Activated CD8-positive, alpha-beta T cell treated with anti-CD3 and anti-CD28 coated beads, Interleukin-2, amount 10 ng/mL, durations not matched to agents 7 days and 5 days (primary cell): Measurements from ENCODE around the gene GALNS. TPM values are rescaled to one million over a fixed set of nuclear protein-coding genes. Genes with fewer than 3 reads are reported as not detected.

Experiments
- ATAC-seq: fragments of 150-1000 bp; cut with Tn5 transposase; one replicate; pipeline ENCODE4 v1.10.0; 2021; ENCODE audit warnings: moderate library complexity
- CTCF ChIA-PET: fragments of 350-600 bp; sonication (Branson Sonifier 250); formaldehyde crosslinking; loops from one replicate; lab custom pipeline; 2021; ENCODE audit warnings: antibody characterized with exemption; lab: Charles Lee
- POLR2A ChIA-PET: fragments of 350-600 bp; sonication (Branson Sonifier 250); formaldehyde crosslinking; loops from one replicate; lab custom pipeline; 2021; ENCODE audit warnings: antibody characterized with exemption; lab: Charles Lee
- DNase-seq: peaks from one replicate; pipeline ENCODE4 v3.0.0-alpha.2; 2020
- H3K27ac Mint-ChIP-seq: one replicate; pipeline ENCODE4 v1.8.0; 2021; ENCODE audit warnings: mild to moderate bottlenecking, mixed read lengths
- H3K27me3 Mint-ChIP-seq: one replicate; pipeline ENCODE4 v1.8.0; 2021; ENCODE audit warnings: low read depth, mixed read lengths
- H3K36me3 Mint-ChIP-seq: one replicate; pipeline ENCODE4 v1.8.0; 2021; ENCODE audit warnings: low read depth, mixed read lengths
- H3K4me1 Mint-ChIP-seq: one replicate; pipeline ENCODE4 v1.8.0; 2021; ENCODE audit warnings: low read depth, mixed read lengths
- H3K4me3 Mint-ChIP-seq: one replicate; pipeline ENCODE4 v1.8.0; 2021; ENCODE audit warnings: mild to moderate bottlenecking, mixed read lengths
- H3K9me3 Mint-ChIP-seq: one replicate; pipeline ENCODE4 v1.8.0; 2022; ENCODE audit warnings: mixed read lengths; ENCODE audit not compliant: insufficient read depth
- total RNA-seq, 2 experiments: library from RNA; stranded (reverse); gene quantifications; one replicate each; pipeline ENCODE4 v1.2.3, GENCODE V29; 2021

Gene GALNS
- total RNA-seq, 2 experiments from 2014 or later = 31.1 to 33.3 TPM

- no peak for ATAC-seq
- Mint-ChIP-seq H3K27ac (peak overlapping the region; percentile 92), H3K9me3 (no peaks in the 10 kb centered on the region), H3K27me3 (no peaks in the 10 kb centered on the region), H3K36me3 (peaks cover 18% of the 10 kb centered on the region), H3K4me1 (peaks cover 56% of the 10 kb centered on the region), H3K4me3 (peak overlapping the region; percentile 87)
- CTCF ChIA-PET = interaction anchor here (0.9 to 3.2 kb wide), 9 partner anchors 14 to 436 kb away, joined by 3 to 14 read pairs (median 6); partner anchors contain the start of genes APRT and CDT1
- POLR2A ChIA-PET = interaction anchor here (1.1 to 2.8 kb wide), 6 partner anchors 19 to 461 kb away, joined by 4 to 13 read pairs (median 6); partner anchors contain the start of genes CDT1, GALNS and TRAPPC2L
- DNase-seq = no peak
Observed at GRCh38 chr16:88780142-88781062, 76.3 kb downstream of the GALNS start.

DNA sequence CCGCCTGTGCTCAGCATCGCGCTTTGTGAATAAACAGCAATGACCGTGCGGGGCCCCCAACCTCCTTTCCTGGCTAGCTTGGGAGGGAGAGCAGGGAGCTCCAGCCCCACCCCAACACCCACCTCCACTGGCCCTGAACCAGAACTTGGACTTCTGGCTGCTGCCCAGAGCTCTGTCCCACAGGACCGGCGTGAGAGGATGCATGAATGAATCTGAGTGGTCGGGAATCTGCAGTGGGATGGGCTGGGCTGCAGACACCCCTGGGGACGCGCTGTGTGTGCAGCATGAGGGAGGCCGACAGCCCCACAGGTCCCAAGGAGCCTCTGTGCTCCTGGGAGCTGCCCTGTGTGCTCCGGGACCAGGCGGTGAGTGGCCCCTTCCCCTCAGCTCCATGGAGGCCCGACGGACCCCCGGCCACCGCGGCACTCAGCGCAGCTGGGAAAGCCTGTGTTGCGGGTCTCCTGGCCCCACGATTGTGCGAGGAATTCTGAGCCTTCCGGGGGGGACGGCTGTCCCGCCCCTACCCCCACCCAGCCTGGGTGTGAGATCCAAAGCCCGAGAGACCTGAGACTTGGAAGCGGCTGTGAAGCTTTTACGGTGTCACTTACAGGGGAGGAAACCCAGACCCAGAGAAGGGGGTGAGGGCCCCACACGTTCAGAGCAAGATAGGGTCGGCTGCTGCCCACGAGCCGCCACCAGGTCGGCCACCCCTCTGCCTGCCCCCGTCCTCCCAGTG lies 77.2 kb downstream of the GALNS start:
- H3K27me3 Mint-ChIP-seq = no peaks in the 10 kb centered on the region
- ChIA-PET CTCF (interaction anchor here (1.0 to 3.0 kb wide), 3 partner anchors 13 to 36 kb away, joined by 4 to 13 read pairs (median 7); no protein-coding TSS in a partner anchor), POLR2A (interaction anchor here (0.9 to 2.8 kb wide), 3 partner anchors 15 to 78 kb away, joined by 3 to 12 read pairs (median 7); partner anchors contain the start of genes CDT1, GALNS and TRAPPC2L)
- peaks cover 56% of the 10 kb centered on the region for H3K4me1 Mint-ChIP-seq
- ATAC-seq = no peak
- peak overlapping the region; percentile 92 for H3K27ac Mint-ChIP-seq
- H3K36me3 Mint-ChIP-seq = peaks cover 18% of the 10 kb centered on the region
- no peaks in the 10 kb centered on the region for H3K9me3 Mint-ChIP-seq
- H3K4me3 Mint-ChIP-seq = peak overlapping the region; percentile 87
- DNase-seq = no peak

DNA sequence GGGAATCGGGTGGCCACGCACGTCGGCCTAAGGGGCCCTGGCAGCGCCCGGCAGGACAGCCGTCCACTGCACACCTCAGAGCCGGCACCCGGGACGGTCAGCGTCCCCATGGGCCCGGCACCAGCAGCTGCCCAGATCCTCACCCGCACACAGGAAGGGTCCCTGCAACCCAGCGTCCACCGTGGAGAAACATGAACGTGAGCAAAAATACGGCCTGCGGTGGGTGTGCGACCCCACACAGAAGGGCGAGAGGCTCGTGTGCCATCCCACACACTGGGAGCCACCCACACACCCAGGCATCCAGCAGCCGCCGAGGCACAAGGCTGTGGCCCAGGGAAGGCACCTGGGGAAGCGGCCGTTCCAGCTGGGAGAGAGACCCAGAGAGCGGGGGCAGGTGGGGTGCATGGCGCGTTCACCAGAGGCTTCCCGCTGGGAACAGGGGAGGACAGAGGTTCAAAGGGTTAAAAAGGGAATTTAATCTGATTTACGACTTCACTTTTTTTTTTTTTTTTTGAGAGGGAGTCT lies 78.1 kb downstream of the GALNS start:
- ATAC-seq (no peak), DNase-seq (no peak)
- Mint-ChIP-seq H3K4me1 (peaks cover 55% of the 10 kb centered on the region), H3K27me3 (no peaks in the 10 kb centered on the region), H3K4me3 (no peak overlapping the region), H3K27ac (peak overlapping the region; percentile 44), H3K9me3 (no peaks in the 10 kb centered on the region), H3K36me3 (peaks cover 15% of the 10 kb centered on the region)
- POLR2A ChIA-PET = interaction anchor here (0.9 kb wide), 1 partner anchor 16 kb away, joined by 3 read pairs; no protein-coding TSS in a partner anchor
- CTCF ChIA-PET = no interaction called here

- peaks cover 13% of the 10 kb centered on the region for H3K36me3 Mint-ChIP-seq
Observed at GRCh38 chr16:88778271-88778525, 78.5 kb downstream of the GALNS start.

DNA sequence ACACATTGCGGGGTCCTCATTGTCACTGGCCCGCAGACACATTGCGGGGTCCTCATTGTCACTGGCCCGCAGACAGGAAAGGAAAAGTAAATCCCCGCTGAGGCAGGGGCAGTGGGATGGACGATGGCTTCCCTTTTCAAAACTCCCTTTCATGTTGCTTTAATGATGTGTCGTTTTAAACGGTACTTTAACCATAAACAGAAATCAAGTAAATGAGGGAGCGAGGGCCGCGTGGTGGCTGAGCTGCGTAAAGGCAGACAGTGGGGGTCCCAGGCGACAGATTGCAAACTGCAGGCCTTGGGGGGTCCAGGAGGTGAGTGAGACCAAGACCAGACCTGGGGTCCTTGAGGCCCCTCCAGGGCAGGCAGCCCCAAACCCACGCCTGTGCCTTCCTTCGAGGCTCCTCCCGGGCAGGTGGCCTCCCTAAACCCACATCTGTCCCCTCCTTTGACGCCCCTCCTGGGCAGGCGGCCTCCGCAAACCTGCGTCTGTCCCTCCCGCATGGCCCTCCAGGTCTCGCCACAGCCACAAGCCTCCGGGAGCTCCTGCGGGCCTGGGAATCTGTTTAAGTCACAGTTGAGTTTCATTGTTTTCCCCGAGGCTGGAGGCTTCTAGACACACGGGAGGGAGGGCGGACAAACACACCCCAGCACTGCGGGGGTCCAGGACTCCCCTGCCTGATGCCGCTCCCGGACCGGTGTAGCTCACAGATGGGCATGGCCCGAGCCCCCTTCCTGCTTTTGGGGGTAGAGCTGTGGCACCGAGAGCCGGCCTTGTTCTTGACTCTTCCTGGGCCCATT lies 79.1 kb downstream of the GALNS start:
- H3K36me3 Mint-ChIP-seq = peaks cover 8% of the 10 kb centered on the region
- DNase-seq (no peak), ATAC-seq (no peak)
- H3K4me3 Mint-ChIP-seq = no peak overlapping the region
- H3K27ac Mint-ChIP-seq = peak overlapping the region; percentile 20
- no peaks in the 10 kb centered on the region for H3K9me3 Mint-ChIP-seq
- ChIA-PET CTCF (interaction anchor here (1.4 kb wide), 1 partner anchor 17 kb away, joined by 3 read pairs; no protein-coding TSS in a partner anchor), POLR2A (interaction anchor here (0.6 kb wide), 1 partner anchor 21 kb away, joined by 3 read pairs; no protein-coding TSS in a partner anchor)
- no peaks in the 10 kb centered on the region for H3K27me3 Mint-ChIP-seq
- H3K4me1 Mint-ChIP-seq = peaks cover 46% of the 10 kb centered on the region

More at GRCh38 chr16:88778271-88778525, 78.5 kb downstream of the GALNS start:
- ATAC-seq (no peak), DNase-seq (no peak)
- POLR2A ChIA-PET = interaction anchor here (0.6 kb wide), 1 partner anchor 21 kb away, joined by 3 read pairs; no protein-coding TSS in a partner anchor
- no peaks in the 10 kb centered on the region for H3K9me3 Mint-ChIP-seq
- peaks cover 51% of the 10 kb centered on the region for H3K4me1 Mint-ChIP-seq
- no peaks in the 10 kb centered on the region for H3K27me3 Mint-ChIP-seq
- H3K27ac Mint-ChIP-seq = peak overlapping the region; percentile 20
- CTCF ChIA-PET = no interaction called here
- H3K4me3 Mint-ChIP-seq = no peak overlapping the region

DNA sequence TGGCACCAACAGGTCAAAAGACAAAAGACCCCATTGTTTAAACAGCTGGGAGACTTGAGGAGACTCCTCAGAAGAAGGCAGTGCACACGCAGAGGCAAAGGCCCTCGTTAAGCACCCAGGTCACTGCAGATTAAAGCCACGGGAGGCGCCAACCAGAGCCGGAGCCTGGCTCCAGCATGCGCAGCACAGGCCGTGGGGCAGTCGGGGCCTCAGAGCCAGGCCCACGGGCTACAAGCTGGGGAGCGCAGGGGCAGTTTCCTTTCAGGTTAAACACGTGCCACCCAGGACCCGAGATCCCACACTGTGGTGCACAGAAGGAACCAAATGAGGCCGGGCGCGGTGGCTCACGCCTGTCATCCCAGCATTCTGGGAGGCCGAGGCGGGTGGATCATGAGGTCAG lies 80.9 kb downstream of the GALNS start:
- Mint-ChIP-seq H3K4me1 (peaks cover 33% of the 10 kb centered on the region), H3K4me3 (no peak overlapping the region), H3K27ac (no peak overlapping the region), H3K27me3 (no peaks in the 10 kb centered on the region), H3K9me3 (no peaks in the 10 kb centered on the region), H3K36me3 (peaks cover 4% of the 10 kb centered on the region)
- no peak for DNase-seq
- no peak for ATAC-seq
- POLR2A ChIA-PET = no interaction called here
- CTCF ChIA-PET = no interaction called here

- ATAC-seq (no peak), DNase-seq (no peak)
- CTCF ChIA-PET = no interaction called here
- Mint-ChIP-seq H3K27ac (no peak overlapping the region), H3K27me3 (no peaks in the 10 kb centered on the region), H3K4me1 (peaks cover 29% of the 10 kb centered on the region), H3K4me3 (no peak overlapping the region), H3K9me3 (no peaks in the 10 kb centered on the region), H3K36me3 (peaks cover 4% of the 10 kb centered on the region)
- POLR2A ChIA-PET = no interaction called here
Observed at GRCh38 chr16:88774544-88775393, 82.0 kb downstream of the GALNS start.

DNA sequence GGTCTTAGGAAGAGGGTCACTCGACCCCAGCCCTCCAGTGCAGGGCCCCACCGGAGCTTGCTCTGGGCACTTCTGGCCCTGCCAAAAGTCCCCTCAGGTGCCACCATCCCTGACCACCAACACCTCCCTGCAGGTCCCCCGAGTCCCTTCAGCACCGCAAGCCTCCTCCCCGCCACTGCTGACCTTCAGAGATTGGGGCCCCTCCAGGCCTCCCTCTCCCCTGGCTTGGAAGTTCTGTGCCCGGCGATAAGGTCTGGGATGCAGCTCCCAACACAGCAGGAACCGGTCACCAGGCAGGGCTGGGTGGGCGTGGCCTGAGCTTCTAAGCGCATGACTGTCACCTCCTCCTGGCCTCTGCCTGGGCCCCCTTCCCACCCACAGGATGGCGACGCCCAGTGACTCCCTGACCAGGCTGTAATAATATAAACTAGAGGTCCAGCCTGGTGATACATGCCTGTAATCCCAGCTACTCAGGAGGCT lies 82.9 kb downstream of the GALNS start:
- no peaks in the 10 kb centered on the region for H3K9me3 Mint-ChIP-seq
- H3K27ac Mint-ChIP-seq = no peak overlapping the region

DNA sequence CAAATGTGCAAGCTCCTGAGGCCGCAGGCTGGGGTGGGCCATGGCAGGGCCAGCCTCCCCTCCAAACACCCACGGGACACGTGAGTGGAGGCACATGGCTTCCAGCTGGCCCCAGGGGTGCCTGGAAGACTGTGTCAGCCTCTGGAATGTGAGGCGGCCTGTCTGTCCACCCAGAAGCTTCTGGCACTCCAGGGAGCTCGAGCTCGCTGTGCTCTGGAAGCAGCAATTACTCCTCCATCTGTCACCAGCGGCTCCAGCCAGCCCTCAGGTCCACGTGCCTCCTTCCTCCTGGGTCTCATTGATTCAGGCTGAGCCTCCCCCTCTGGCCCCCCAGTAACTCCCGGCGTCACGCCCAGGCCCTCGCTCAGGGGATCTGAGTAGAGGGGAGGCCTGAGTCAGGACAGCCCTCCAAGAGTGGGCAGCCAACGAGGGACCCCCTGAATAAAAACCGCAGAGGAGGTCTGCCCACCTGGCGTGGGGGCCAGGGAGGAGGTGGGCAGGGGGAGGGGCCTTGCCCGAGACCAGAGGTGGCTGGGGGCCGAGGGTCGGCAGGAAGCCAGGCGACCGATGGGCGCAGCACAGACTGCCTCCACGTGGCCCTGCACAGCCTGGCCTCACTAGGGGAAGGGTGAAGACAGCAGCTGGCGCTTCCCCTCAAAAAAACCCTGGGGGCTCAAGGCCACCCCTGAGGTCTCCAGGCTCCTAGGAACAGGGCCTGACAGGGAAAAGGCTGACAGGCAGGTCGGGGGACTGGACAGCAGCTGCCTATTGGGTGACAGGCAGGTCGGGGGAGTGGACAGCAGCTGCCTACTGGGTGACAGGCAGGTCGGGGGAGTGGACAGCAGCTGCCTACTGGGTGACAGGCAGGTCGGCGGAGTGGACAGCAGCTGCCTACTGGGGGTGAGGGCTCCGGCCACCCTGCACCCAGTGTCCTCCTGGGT lies 83.6 kb downstream of the GALNS start:
- Mint-ChIP-seq H3K4me3 (no peak overlapping the region), H3K36me3 (peaks cover 6% of the 10 kb centered on the region), H3K27me3 (no peaks in the 10 kb centered on the region), H3K9me3 (no peaks in the 10 kb centered on the region), H3K4me1 (peaks cover 26% of the 10 kb centered on the region), H3K27ac (no peak overlapping the region)
- ATAC-seq = no peak
- CTCF ChIA-PET = interaction anchor here (1.2 kb wide), 1 partner anchor 30 kb away, joined by 4 read pairs; no protein-coding TSS in a partner anchor
- POLR2A ChIA-PET = no interaction called here
- DNase-seq = no peak

More for the DNA sequence above, 82.9 kb downstream of the GALNS start:
- ChIA-PET POLR2A (no interaction called here), CTCF (interaction anchor here (1.2 kb wide), 1 partner anchor 31 kb away, joined by 4 read pairs; no protein-coding TSS in a partner anchor)
- Mint-ChIP-seq H3K27me3 (no peaks in the 10 kb centered on the region), H3K36me3 (peaks cover 6% of the 10 kb centered on the region), H3K4me3 (no peak overlapping the region), H3K4me1 (peaks cover 31% of the 10 kb centered on the region)
- no peak for ATAC-seq
- no peak for DNase-seq
